Activated naive CD4-positive, alpha-beta T cell treated with anti-CD3 and anti-CD28 coated beads, Interleukin-2, amount 10 ng/mL, durations not matched to agents 7 days and 5 days (primary cell): ENCODE results near the gene SKP1.
"Not testable (repeated sequence)": the region's sequence is repeated elsewhere in the genome, so short reads cannot be mapped to it uniquely, and the experiment has no call there.

Experiments used
- CTCF ChIA-PET: fragments of 350-600 bp; sonication (Branson Sonifier 250); formaldehyde crosslinking; loops from one replicate; lab custom pipeline; 2021; ENCODE audit warnings: antibody characterized with exemption; lab: Charles Lee
- DNase-seq: peaks from one replicate; pipeline ENCODE4 v3.0.0-alpha.2; 2020
- H3K27ac Mint-ChIP-seq: one replicate; pipeline ENCODE4 v1.8.0; 2021; ENCODE audit warnings: mild to moderate bottlenecking, moderate library complexity, mixed read lengths
- H3K27me3 Mint-ChIP-seq: one replicate; pipeline ENCODE4 v1.8.0; 2021; ENCODE audit warnings: mild to moderate bottlenecking, mixed read lengths
- H3K36me3 Mint-ChIP-seq: one replicate; pipeline ENCODE4 v1.8.0; 2021; ENCODE audit warnings: mixed read lengths
- H3K4me1 Mint-ChIP-seq: one replicate; pipeline ENCODE4 v1.8.0; 2021; ENCODE audit warnings: mixed read lengths
- H3K4me3 Mint-ChIP-seq: one replicate; pipeline ENCODE4 v1.8.0; 2021; ENCODE audit warnings: mild to moderate bottlenecking, moderate library complexity, mixed read lengths
- H3K9me3 Mint-ChIP-seq: one replicate; pipeline ENCODE4 v1.8.0; 2021; ENCODE audit warnings: mixed read lengths

SKP1 gene

DNA sequence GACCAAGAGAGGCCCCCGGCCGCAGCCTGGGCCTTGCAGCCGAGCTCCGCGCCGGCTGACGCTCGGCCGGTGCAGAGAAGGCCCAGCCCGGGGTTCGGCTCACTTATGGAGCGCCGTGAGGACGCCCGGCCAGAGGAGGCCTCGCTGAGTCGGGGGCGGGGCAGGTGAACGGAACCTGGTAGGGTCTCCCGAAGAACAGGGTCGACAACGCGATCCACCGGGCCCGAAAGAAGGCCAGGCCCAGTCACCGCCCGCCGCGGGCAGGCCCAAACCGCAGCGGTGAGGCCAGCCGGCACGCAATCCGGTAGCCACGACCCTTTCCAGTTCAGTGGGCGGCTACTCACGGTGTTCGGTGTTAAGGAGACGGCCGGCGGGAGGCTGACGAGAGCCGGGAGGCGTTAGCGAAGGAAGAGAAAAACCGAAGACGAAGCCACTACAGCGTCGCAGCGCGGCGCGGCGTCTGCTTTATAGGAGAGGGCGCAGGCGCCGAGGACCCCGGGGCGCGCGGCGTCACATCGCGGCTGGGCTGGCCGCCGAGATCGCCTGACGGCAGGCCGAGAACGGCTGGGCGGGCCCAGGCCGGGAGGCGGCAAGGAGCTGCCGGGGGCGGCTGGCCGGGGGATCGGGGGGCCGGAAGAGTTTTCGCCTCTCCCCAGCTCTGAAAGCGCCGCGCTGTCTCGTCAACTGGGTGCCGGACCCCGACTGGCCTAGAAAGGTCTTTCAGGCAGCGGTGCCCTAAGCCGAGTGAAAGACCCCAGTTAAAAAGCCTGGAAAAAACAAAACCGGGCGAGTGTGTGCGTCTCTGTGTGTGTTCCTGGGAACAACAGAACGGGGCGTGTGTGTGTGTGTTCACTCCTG lies at the start of gene SKP1:
Gene SKP1, minus strand, starts transcription at position 440 of the 858 bp plus-strand sequence. CDS start 2,928 bp downstream, outside the sequence.
- peak; percentile 87 for DNase-seq
- no peaks in the 10 kb centered on the region for H3K9me3 Mint-ChIP-seq
- peaks cover 16% of the 10 kb centered on the region for H3K36me3 Mint-ChIP-seq
- H3K4me3 Mint-ChIP-seq = peak within 1 kb of the TSS; percentile 97
- peak within 1 kb of the TSS; percentile 99 for H3K27ac Mint-ChIP-seq
- peaks cover 22% of the 10 kb centered on the region for H3K27me3 Mint-ChIP-seq
- CTCF ChIA-PET = interaction anchor here (0.6 to 2.9 kb wide), 8 partner anchors 11 to 415 kb away, joined by 3 to 10 read pairs (median 4); no protein-coding TSS in a partner anchor
- H3K4me1 Mint-ChIP-seq = peaks cover 29% of the 10 kb centered on the region

DNA sequence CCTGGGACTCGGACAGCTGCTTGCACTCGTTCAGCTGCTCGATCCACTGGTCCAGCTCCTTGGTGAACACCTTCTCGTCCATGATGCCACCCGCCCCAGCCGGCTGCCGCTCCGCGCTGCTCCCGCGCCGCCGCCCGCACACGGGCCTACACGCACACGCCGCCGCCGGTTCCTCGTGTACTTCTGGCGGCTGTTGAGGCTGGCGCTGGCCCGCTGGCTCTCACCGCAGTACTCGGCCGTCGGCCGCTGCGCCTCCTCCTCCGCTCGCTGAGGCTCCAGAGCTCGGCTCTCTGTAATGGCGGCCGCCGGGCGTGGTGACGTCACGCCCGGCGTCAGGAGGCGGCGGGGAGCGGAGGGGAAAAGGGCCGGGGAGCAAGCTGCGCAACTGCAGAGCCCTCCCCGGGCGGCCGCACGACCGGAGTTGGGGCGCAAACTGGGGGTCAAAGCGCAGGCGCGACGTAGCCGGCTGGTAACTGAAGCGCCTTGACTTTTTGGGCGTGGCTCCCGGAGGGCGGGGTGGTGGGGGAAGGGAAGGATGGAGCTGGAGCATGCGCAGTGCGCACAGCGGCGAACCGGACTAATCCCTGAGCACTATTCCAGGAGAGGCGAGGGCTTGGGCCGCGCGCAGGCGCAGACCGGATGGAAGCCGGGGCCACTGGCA lies 49.2 kb upstream of the SKP1 start, which contains the start of gene PPP2CA:
Gene PPP2CA, minus strand, starts transcription at position 294 of the 661 bp plus-strand sequence. Its CDS starts 212 bp downstream, at position 82.
- no peaks in the 10 kb centered on the region for H3K9me3 Mint-ChIP-seq
- peak; percentile 99 for DNase-seq
- CTCF ChIA-PET = interaction anchor here (1.1 to 2.1 kb wide), 5 partner anchors 39 to 362 kb away, joined by 3 to 7 read pairs (median 5); no protein-coding TSS in a partner anchor
- peak within 1 kb of the TSS; percentile 99 for H3K27ac Mint-ChIP-seq
- peak within 1 kb of the TSS; percentile 95 for H3K4me3 Mint-ChIP-seq
- peaks cover 5% of the 10 kb centered on the region for H3K27me3 Mint-ChIP-seq
- peaks cover 43% of the 10 kb centered on the region for H3K4me1 Mint-ChIP-seq
- H3K36me3 Mint-ChIP-seq = peaks cover 29% of the 10 kb centered on the region

DNA sequence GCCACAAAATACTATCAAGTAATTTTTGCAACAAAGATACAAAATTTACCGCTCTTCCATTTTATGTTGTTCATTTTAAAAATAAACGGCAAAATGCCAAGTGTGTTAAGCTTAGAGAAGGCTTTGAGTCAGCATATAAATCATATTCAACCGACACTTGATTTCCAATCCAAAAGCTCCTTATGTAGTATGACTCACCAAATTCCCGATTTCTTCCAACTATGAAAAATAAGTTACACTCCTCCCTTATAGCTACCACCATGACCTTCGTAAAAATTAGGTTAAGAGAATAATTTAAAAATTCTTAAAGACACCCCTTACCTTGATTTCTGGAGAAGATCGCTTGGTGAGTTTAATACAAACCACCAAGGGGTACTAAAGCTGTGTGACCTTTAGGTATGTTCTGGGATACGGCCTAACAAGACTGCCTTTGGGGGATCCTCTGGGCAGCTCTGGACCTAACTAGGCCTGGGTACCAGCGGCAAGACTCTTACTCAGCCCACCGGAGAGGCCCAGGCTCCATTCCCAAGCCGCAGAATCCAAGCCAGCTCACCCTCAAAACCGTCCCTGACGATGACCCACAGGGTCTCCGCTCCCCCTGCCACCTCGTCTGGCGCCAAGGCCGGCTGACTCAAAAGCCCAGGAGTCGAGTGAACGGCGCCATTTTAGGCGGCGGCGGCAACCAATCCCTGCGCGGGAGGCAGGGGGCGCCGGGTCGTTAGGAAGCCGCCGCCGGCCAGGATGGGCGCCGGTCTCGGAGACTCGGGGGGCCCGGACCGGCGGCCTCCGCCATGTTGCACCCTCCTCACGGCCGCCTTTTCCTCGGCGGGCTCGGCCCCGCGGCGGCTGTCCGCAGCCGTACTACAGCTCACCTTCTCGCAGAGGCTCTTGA lies 48.4 kb upstream of the SKP1 start:
- Mint-ChIP-seq H3K27ac (peak overlapping the region; percentile 99), H3K4me3 (peak overlapping the region; percentile 95), H3K4me1 (peaks cover 49% of the 10 kb centered on the region), H3K36me3 (peaks cover 36% of the 10 kb centered on the region), H3K9me3 (no peaks in the 10 kb centered on the region), H3K27me3 (peaks cover 5% of the 10 kb centered on the region)
- DNase-seq = peak; percentile 77
- CTCF ChIA-PET = interaction anchor here (0.6 to 2.1 kb wide), 9 partner anchors 21 to 362 kb away, joined by 3 to 7 read pairs (median 4); no protein-coding TSS in a partner anchor

- DNase-seq = no peak
- Mint-ChIP-seq H3K36me3 (peaks cover 44% of the 10 kb centered on the region), H3K27ac (peak overlapping the region; percentile 99), H3K27me3 (peaks cover 5% of the 10 kb centered on the region), H3K4me1 (peaks cover 60% of the 10 kb centered on the region), H3K9me3 (no peaks in the 10 kb centered on the region), H3K4me3 (peak overlapping the region; percentile 95)
- CTCF ChIA-PET = interaction anchor here (1.1 kb wide), 1 partner anchor 40 kb away, joined by 3 read pairs; no protein-coding TSS in a partner anchor
Measured at GRCh38 chr5:134223406-134224248, 46.9 kb upstream of the SKP1 start.

DNA sequence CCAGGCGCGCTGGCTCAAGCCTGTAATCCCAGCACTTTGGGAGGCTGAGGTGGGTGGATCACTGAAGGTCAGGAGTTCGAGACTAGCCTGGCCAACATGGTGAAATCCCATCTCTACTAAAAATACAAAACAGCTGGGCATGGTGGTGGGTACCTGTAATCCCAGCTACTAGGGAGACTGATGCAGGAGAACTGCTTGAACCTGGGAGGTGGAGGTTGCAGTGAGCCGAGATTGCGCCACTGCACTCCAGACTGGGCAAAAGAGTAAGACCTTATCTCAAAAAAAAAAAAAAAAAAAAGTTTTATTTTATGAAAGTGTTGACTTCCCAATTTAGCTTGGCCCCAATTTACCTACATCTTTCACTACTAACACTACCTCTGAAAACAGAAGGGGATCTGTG lies 44.9 kb upstream of the SKP1 start:
- not testable (repeated sequence) for DNase-seq, H3K9me3 Mint-ChIP-seq, H3K4me3 Mint-ChIP-seq, H3K27ac Mint-ChIP-seq, H3K27me3 Mint-ChIP-seq
- peaks cover 53% of the 10 kb centered on the region for H3K4me1 Mint-ChIP-seq
- peaks cover 46% of the 10 kb centered on the region for H3K36me3 Mint-ChIP-seq
- CTCF ChIA-PET = interaction anchor here (1.0 to 1.1 kb wide), 2 partner anchors 68 to 195 kb away, joined by 3 read pairs; no protein-coding TSS in a partner anchor

DNA sequence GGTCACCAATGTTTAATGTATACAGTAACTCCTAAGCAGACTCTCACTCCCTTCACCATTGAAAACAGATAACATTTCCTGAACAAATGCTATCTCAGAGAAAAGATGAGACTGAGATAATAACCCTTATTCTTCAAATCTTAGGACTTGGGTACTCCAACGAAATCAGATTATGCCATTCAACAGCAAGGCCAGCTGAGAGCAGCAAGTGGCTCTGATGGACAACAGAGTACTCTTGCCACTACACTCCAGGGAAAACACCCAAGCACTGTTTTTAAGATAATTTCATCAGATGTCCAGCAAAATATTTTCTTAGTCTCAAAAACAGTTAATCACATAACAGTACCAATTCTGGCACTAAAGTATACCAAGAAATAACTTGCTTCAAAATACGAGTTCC lies 39.0 kb upstream of the SKP1 start:
- no peak for DNase-seq
- Mint-ChIP-seq H3K4me3 (no peak overlapping the region), H3K4me1 (peaks cover 34% of the 10 kb centered on the region), H3K27ac (no peak overlapping the region), H3K36me3 (peaks cover 28% of the 10 kb centered on the region), H3K27me3 (no peaks in the 10 kb centered on the region), H3K9me3 (no peaks in the 10 kb centered on the region)
- CTCF ChIA-PET = interaction anchor here (0.5 to 0.7 kb wide), 3 partner anchors 76 to 418 kb away, joined by 3 to 4 read pairs (median 4); no protein-coding TSS in a partner anchor

DNA sequence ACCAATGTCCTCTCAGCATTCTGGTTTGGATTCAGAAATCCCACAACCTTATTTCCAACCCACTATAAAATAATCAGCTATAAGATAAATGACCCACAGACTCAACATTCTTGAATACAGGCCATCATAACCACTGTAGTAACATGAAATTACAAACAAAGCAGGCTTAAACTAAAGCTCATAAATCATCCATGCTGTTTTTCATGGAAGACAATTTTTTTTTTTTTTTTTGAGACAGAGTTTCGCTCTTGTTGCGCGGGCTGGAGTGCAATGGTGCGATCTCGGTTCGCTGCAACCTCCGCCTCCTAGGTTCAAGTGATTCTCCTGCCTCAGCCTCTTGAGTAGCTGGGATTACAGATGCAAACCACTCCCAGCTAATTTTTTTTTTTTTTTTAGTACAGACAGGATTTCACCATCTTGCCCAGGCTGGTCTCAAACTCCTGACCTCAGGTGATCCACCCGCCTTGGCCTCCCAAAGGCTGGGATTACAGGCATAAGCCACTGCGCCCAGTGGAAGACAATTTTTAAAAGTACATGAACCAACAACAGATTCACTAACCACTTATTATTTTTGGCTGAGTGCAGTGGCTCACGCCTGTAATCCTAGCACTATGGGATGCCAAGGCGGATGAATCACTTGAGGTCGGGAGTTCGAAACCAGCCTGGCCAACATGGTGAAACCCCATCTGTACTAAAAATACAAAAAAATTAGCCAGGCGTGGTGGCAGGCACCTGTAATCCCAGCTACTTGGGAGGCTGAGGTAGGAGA lies 34.7 kb upstream of the SKP1 start:
- peaks cover 10% of the 10 kb centered on the region for H3K36me3 Mint-ChIP-seq
- CTCF ChIA-PET = interaction anchor here (0.6 to 1.2 kb wide), 4 partner anchors 11 to 585 kb away, joined by 3 to 4 read pairs (median 3); no protein-coding TSS in a partner anchor
- H3K4me3 Mint-ChIP-seq, DNase-seq, H3K27me3 Mint-ChIP-seq, H3K9me3 Mint-ChIP-seq, H3K27ac Mint-ChIP-seq: not testable (repeated sequence)
- H3K4me1 Mint-ChIP-seq = peaks cover 21% of the 10 kb centered on the region

- Mint-ChIP-seq H3K4me3 (no peak overlapping the region), H3K27me3 (no peaks in the 10 kb centered on the region), H3K4me1 (peaks cover 20% of the 10 kb centered on the region), H3K36me3 (peaks cover 17% of the 10 kb centered on the region), H3K9me3 (no peaks in the 10 kb centered on the region), H3K27ac (no peak overlapping the region)
- CTCF ChIA-PET = interaction anchor here (0.7 to 1.3 kb wide), 2 partner anchors 26 to 98 kb away, joined by 3 read pairs; no protein-coding TSS in a partner anchor
- DNase-seq = no peak
Measured at GRCh38 chr5:134209477-134210245, 32.9 kb upstream of the SKP1 start.

- CTCF ChIA-PET = no interaction called here
- H3K4me3 Mint-ChIP-seq = no peak overlapping the region
- H3K9me3 Mint-ChIP-seq = no peaks in the 10 kb centered on the region
- no peaks in the 10 kb centered on the region for H3K27me3 Mint-ChIP-seq
- H3K27ac Mint-ChIP-seq = no peak overlapping the region
- H3K4me1 Mint-ChIP-seq = peaks cover 16% of the 10 kb centered on the region
- no peak for DNase-seq
- peaks cover 32% of the 10 kb centered on the region for H3K36me3 Mint-ChIP-seq
Measured at GRCh38 chr5:134207696-134208095, 30.9 kb upstream of the SKP1 start.

DNA sequence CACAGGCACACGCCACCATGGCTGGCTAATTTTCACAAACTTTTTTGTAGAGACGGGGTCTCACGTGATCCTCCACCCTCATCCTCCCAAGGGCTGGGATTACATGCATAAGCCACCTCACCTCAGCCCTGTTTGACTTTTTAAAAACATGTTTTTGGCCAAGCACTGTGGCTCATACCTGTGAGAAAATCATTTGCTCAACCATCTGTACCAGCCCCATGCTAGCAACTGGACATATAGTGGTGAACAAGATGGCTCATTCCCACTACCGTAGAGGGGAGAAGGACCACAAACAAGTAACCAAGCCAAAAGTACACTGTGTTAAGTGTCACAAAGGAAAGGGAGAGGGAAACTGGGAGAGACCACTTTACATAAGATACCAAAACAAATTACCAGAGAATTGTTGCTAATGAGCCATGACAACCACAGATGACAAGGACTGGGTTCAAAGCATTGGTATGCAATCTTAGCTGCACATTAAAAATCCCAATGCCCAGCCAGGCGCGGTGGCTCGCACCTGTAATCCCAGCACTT lies 29.9 kb upstream of the SKP1 start:
- Mint-ChIP-seq H3K27me3 (no peaks in the 10 kb centered on the region), H3K9me3 (no peaks in the 10 kb centered on the region), H3K27ac (no peak overlapping the region), H3K4me1 (peaks cover 10% of the 10 kb centered on the region), H3K36me3 (peaks cover 37% of the 10 kb centered on the region), H3K4me3 (no peak overlapping the region)
- CTCF ChIA-PET = no interaction called here
- no peak for DNase-seq

GRCh38 chr5:134204575-134204974 lies 27.8 kb upstream of the SKP1 start:
- Mint-ChIP-seq H3K9me3 (no peaks in the 10 kb centered on the region), H3K36me3 (peaks cover 54% of the 10 kb centered on the region), H3K4me1 (peaks cover 8% of the 10 kb centered on the region), H3K27me3 (no peaks in the 10 kb centered on the region), H3K4me3 (no peak overlapping the region), H3K27ac (no peak overlapping the region)
- no peak for DNase-seq
- CTCF ChIA-PET = interaction anchor here (1.7 kb wide), 1 partner anchor 20 kb away, joined by 4 read pairs; no protein-coding TSS in a partner anchor
